GM23338 (cell line): ENCODE results near the gene IMMP2L. TPM values are rescaled to one million over a fixed set of nuclear protein-coding genes. Genes with fewer than 3 reads are reported as not detected.

ENCODE experiments used
- ATAC-seq: fragments of 200-7000 bp; cut with Tn5 transposase; 3 replicates; pipeline ENCODE4 v1.9.1; 2020
- DNase-seq: peaks from one replicate; pipeline ENCODE4 v3.0.0-alpha.2; 2015; ENCODE audit warnings: low spot score
- H2AFZ ChIP-seq: fragments of 200-600 bp; sonication (generic); 2 replicates; pipeline ENCODE4 v1.8.0; 2016; ENCODE audit warnings: antibody characterized with exemption, mild to moderate bottlenecking, moderate library complexity
- H3F3A ChIP-seq: fragments of 200-600 bp; sonication (generic); replicated peaks from 2 replicates; pipeline ENCODE4 v1.8.0; 2017; ENCODE audit warnings: antibody characterized with exemption, mixed run types, low read depth
- H3K27ac ChIP-seq: fragments of 200-600 bp; sonication (generic); 2 replicates; pipeline ENCODE4 v1.6.1; 2016; ENCODE audit warnings: low read depth
- H3K27me3 ChIP-seq: fragments of 200-600 bp; sonication (generic); 2 replicates; pipeline ENCODE4 v1.8.0; 2016; ENCODE audit warnings: mild to moderate bottlenecking, mixed run types, moderate library complexity; ENCODE audit not compliant: insufficient read depth
- H3K36me3 ChIP-seq: fragments of 200-600 bp; sonication (generic); 2 replicates; pipeline ENCODE4 v1.8.0; 2016; ENCODE audit warnings: mild to moderate bottlenecking; ENCODE audit not compliant: insufficient read depth
- H3K4me1 ChIP-seq: fragments of 200-600 bp; sonication (generic); 2 replicates; pipeline ENCODE4 v1.8.0; 2016; ENCODE audit warnings: mild to moderate bottlenecking, moderate library complexity; ENCODE audit not compliant: insufficient read depth
- H3K4me2 ChIP-seq: fragments of 200-600 bp; sonication (generic); 2 replicates; pipeline ENCODE4 v1.7.1; 2017; ENCODE audit warnings: mixed run types
- H3K4me3 ChIP-seq: fragments of 200-600 bp; sonication (generic); 2 replicates; pipeline ENCODE4 v1.6.1; 2016; ENCODE audit warnings: mixed run types
- H3K79me2 ChIP-seq: fragments of 200-600 bp; sonication (generic); replicated peaks from 2 replicates; pipeline ENCODE4 v1.8.0; 2017; ENCODE audit warnings: mild to moderate bottlenecking; ENCODE audit not compliant: insufficient read depth
- H3K9me2 ChIP-seq: fragments of 200-600 bp; sonication (generic); 2 replicates; pipeline ENCODE4 v1.8.0; 2017; ENCODE audit not compliant: insufficient read depth
- H4K20me1 ChIP-seq: fragments of 200-600 bp; sonication (generic); replicated peaks from 2 replicates; pipeline ENCODE4 v1.8.0; 2017; ENCODE audit warnings: mild to moderate bottlenecking; ENCODE audit not compliant: insufficient read depth
- H3K27ac Mint-ChIP-seq: 2 replicates; pipeline ENCODE4 v1.8.0; 2020; ENCODE audit warnings: inconsistent platforms, mild to moderate bottlenecking, moderate library complexity, mixed read lengths
- H3K27me3 Mint-ChIP-seq: 3 replicates; pipeline ENCODE4 v1.8.0; 2022; ENCODE audit warnings: low read depth, mild to moderate bottlenecking, moderate library complexity, mixed read lengths, inconsistent platforms; ENCODE audit not compliant: insufficient read depth, poor library complexity
- H3K36me3 Mint-ChIP-seq: 3 replicates; pipeline ENCODE4 v1.8.0; 2021; ENCODE audit warnings: low read depth, mild to moderate bottlenecking, inconsistent platforms, moderate library complexity, mixed read lengths
- H3K4me1 Mint-ChIP-seq: 3 replicates; pipeline ENCODE4 v1.8.0; 2020; ENCODE audit warnings: mild to moderate bottlenecking, inconsistent platforms, mixed read lengths
- H3K4me3 Mint-ChIP-seq: 3 replicates; pipeline ENCODE4 v1.8.0; 2021; ENCODE audit warnings: moderate library complexity, mild to moderate bottlenecking, inconsistent platforms, mixed read lengths
- H3K9me3 Mint-ChIP-seq: 3 replicates; pipeline ENCODE4 v1.8.0; 2020; ENCODE audit warnings: moderate library complexity, mild to moderate bottlenecking, inconsistent platforms, mixed read lengths
- CREB1 ChIP-seq: fragments of 250-450 bp; sonication (Bioruptor Pico); IDR thresholded peaks from 2 replicates; pipeline ENCODE4 v1.5.0; 2020; ENCODE audit warnings: low read depth, mild to moderate bottlenecking, moderate library complexity
- CTCF ChIP-seq, 2 experiments: fragments of 200-600 bp in 1 of 2; sonication (generic) in 1 of 2; conservative IDR thresholded peaks; 2 replicates each; pipeline versions ENCODE4 v1.5.1 to v1.6.1; 2016 to 2017; ENCODE audit warnings: antibody characterized with exemption in 2 of 2, low read depth in 2 of 2, mild to moderate bottlenecking in 2 of 2, moderate library complexity in 1 of 2
- ETS1 ChIP-seq: IDR thresholded peaks from 2 replicates; pipeline ENCODE4 v1.6.1; 2016; ENCODE audit warnings: antibody characterized with exemption
- EZH2phosphoT487 ChIP-seq: fragments of 200-600 bp; sonication (generic); IDR thresholded peaks from one replicate; pipeline ENCODE4 v1.8.1; 2018; ENCODE audit warnings: antibody characterized with exemption; ENCODE audit not compliant: unreplicated experiment
- JUNB ChIP-seq: IDR thresholded peaks from one replicate; pipeline ENCODE4 v1.6.1; 2016; ENCODE audit warnings: antibody characterized with exemption; ENCODE audit not compliant: unreplicated experiment
- NANOG ChIP-seq: IDR thresholded peaks from 2 replicates; pipeline ENCODE4 v1.6.1; 2016; ENCODE audit warnings: antibody characterized with exemption, borderline replicate concordance
- POLR2AphosphoS5 ChIP-seq: IDR thresholded peaks from 2 replicates; pipeline ENCODE4 v1.6.1; 2016; ENCODE audit warnings: antibody characterized with exemption, low read depth
- STAT1 ChIP-seq: IDR thresholded peaks from one replicate; pipeline ENCODE4 v1.6.1; 2016; ENCODE audit warnings: antibody characterized with exemption; ENCODE audit not compliant: unreplicated experiment
- ZNF114 ChIP-seq: fragments of 250-450 bp; sonication (Bioruptor Pico); IDR thresholded peaks from 2 replicates; pipeline ENCODE4 v1.5.0; 2020; ENCODE audit warnings: mild to moderate bottlenecking, moderate library complexity
- ZNF462 ChIP-seq: fragments of 250-450 bp; sonication (Bioruptor Pico); IDR thresholded peaks from 2 replicates; pipeline ENCODE4 v1.5.0; 2020; ENCODE audit warnings: mild to moderate bottlenecking, moderate library complexity
- polyA plus RNA-seq: library from polyadenylated mRNA; unstranded; fragments of >200 nt; fragmentation: Nextera tagmentation; extraction: Ambion mirVana; gene quantifications from 2 replicates; pipeline ENCODE4 v1.2.1, GENCODE V29; 2016
- total RNA-seq: library from RNA; depleted of rRNA; stranded (reverse); fragments of >200 nt; shearing (Covaris generic); gene quantifications from 2 replicates; pipeline ENCODE4 v1.2.3, GENCODE V29; 2014

IMMP2L gene
- total and polyA plus RNA-seq, 2 experiments from 2014 or later = 7.3 to 14.0 TPM

- Histone ChIP-seq H3K4me3 (no peak overlapping the region), H3K4me2 (no peak overlapping the region), H3K4me1 (no peaks in the 10 kb centered on the region), H3K36me3 (no peaks in the 10 kb centered on the region), H3K79me2 (no peaks in the 10 kb centered on the region), H3K27ac (no peak overlapping the region), H3K9me2 (no peaks in the 10 kb centered on the region), H3F3A (no peaks in the 10 kb centered on the region; the same call in 1 of the 2 replicates), H4K20me1 (no peaks in the 10 kb centered on the region), H2AFZ (no peak overlapping the region), H3K27me3 (no peaks in the 10 kb centered on the region)
- Mint-ChIP-seq H3K4me1 (peaks cover 3% of the 10 kb centered on the region), H3K9me3 (no peaks in the 10 kb centered on the region), H3K27ac (peak overlapping the region; percentile 48; the same call in 1 of the 2 replicates), H3K36me3 (no peaks in the 10 kb centered on the region), H3K27me3 (no peaks in the 10 kb centered on the region), H3K4me3 (no peak overlapping the region)
- ATAC-seq (no peak), DNase-seq (no peak)
- TF ChIP-seq CTCF (conservative IDR thresholded peaks at IDR 0.05; ENCODE audit: low read depth in 2 of 2) = no peak
Observed at GRCh38 chr7:111010798-111011197, 551.5 kb downstream of the IMMP2L start.

- Mint-ChIP-seq H3K4me3 (no peak overlapping the region), H3K27me3 (no peaks in the 10 kb centered on the region), H3K9me3 (no peaks in the 10 kb centered on the region), H3K27ac (no peak overlapping the region), H3K36me3 (no peaks in the 10 kb centered on the region), H3K4me1 (peaks cover 3% of the 10 kb centered on the region)
- Histone ChIP-seq H3K27ac (no peak overlapping the region), H4K20me1 (no peaks in the 10 kb centered on the region), H3F3A (no peaks in the 10 kb centered on the region; the same call in 1 of the 2 replicates), H3K4me1 (no peaks in the 10 kb centered on the region), H3K36me3 (no peaks in the 10 kb centered on the region), H3K4me3 (no peak overlapping the region), H3K9me2 (no peaks in the 10 kb centered on the region), H3K79me2 (no peaks in the 10 kb centered on the region), H2AFZ (no peak overlapping the region), H3K27me3 (no peaks in the 10 kb centered on the region), H3K4me2 (no peak overlapping the region)
- no peak for ATAC-seq
- no peak for DNase-seq
- no peak for TF ChIP-seq ZNF462 (CRISPR knock-in tag)
- no peak for TF ChIP-seq STAT1
- no peak for TF ChIP-seq JUNB
- TF ChIP-seq ETS1 = no peak
- no peak for TF ChIP-seq POLR2AphosphoS5
- no peak for TF ChIP-seq CREB1
- no peak for TF ChIP-seq NANOG
- TF ChIP-seq EZH2phosphoT487 = no peak
- no peak for TF ChIP-seq ZNF114 (CRISPR knock-in tag)
Observed at GRCh38 chr7:111009526-111010040, 552.7 kb downstream of the IMMP2L start.
